ENCODE results near the gene TAS1R2.

The TAS1R2 gene

GRCh38 chr1:18819203-18819602 is 40.3 kb downstream of the TAS1R2 start:
- Histone ChIP-seq H3K27me3 (no peaks in the 10 kb centered on the region), H3K9me3 (no peaks in the 10 kb centered on the region)
- TF ChIP-seq CTCF (IDR thresholded peaks at IDR 0.05; ENCODE audit: low read depth, low read length) = no peak

GRCh38 chr1:18817795-18818435 is 41.5 kb downstream of the TAS1R2 start:
- TF ChIP-seq CTCF (IDR thresholded peaks at IDR 0.05; ENCODE audit: low read depth, low read length) = no peak
- H3K36me3 ChIP-seq = no peaks in the 10 kb centered on the region
- no peaks in the 10 kb centered on the region for H3K27me3 ChIP-seq
- DNase-seq = no peak
- no peak overlapping the region for H3K4me3 ChIP-seq (ENCODE audit: low read depth, low read length)
- H3K9me3 ChIP-seq = no peaks in the 10 kb centered on the region
- H3K4me1 ChIP-seq = no peaks in the 10 kb centered on the region

More at GRCh38 chr1:18819203-18819602, 40.3 kb downstream of the TAS1R2 start:
- Histone ChIP-seq H3K4me1 (no peaks in the 10 kb centered on the region), H3K36me3 (no peaks in the 10 kb centered on the region), H3K4me3 (ENCODE audit: low read depth, low read length) (no peak overlapping the region)
- DNase-seq = no peak

GRCh38 chr1:18817316-18817715 is 42.1 kb downstream of the TAS1R2 start:
- no peak for TF ChIP-seq CTCF (IDR thresholded peaks at IDR 0.05; ENCODE audit: low read depth, low read length)
- Histone ChIP-seq H3K4me3 (ENCODE audit: low read depth, low read length) (no peak overlapping the region), H3K4me1 (no peaks in the 10 kb centered on the region), H3K9me3 (no peaks in the 10 kb centered on the region), H3K36me3 (no peaks in the 10 kb centered on the region), H3K27me3 (no peaks in the 10 kb centered on the region)
- no peak for DNase-seq

GRCh38 chr1:18816808-18817207 is 42.7 kb downstream of the TAS1R2 start:
- H3K36me3 ChIP-seq = no peaks in the 10 kb centered on the region
- no peak for DNase-seq
- no peak for TF ChIP-seq CTCF (IDR thresholded peaks at IDR 0.05; ENCODE audit: low read depth, low read length)
- no peaks in the 10 kb centered on the region for H3K4me1 ChIP-seq
- no peak overlapping the region for H3K4me3 ChIP-seq (ENCODE audit: low read depth, low read length)
- no peaks in the 10 kb centered on the region for H3K27me3 ChIP-seq
- no peaks in the 10 kb centered on the region for H3K9me3 ChIP-seq

- Histone ChIP-seq H3K27me3 (no peaks in the 10 kb centered on the region), H3K4me1 (no peaks in the 10 kb centered on the region), H3K4me3 (ENCODE audit: low read depth, low read length) (no peak overlapping the region), H3K36me3 (no peaks in the 10 kb centered on the region), H3K9me3 (no peaks in the 10 kb centered on the region)
- no peak for DNase-seq
- TF ChIP-seq CTCF (IDR thresholded peaks at IDR 0.05; ENCODE audit: low read depth, low read length) = no peak
Observed at GRCh38 chr1:18814874-18815531, 44.5 kb downstream of the TAS1R2 start.

- Histone ChIP-seq H3K4me3 (ENCODE audit: low read depth, low read length) (no peak overlapping the region), H3K9me3 (no peaks in the 10 kb centered on the region), H3K36me3 (no peaks in the 10 kb centered on the region), H3K4me1 (no peaks in the 10 kb centered on the region), H3K27me3 (no peaks in the 10 kb centered on the region)
- TF ChIP-seq CTCF (IDR thresholded peaks at IDR 0.05; ENCODE audit: low read depth, low read length) = no peak
- DNase-seq = no peak
Observed at GRCh38 chr1:18814425-18814824, 45.0 kb downstream of the TAS1R2 start.

Measured in BE2C (cell line).